ENCODE data around the gene NPFFR1. TPM values are rescaled to one million over a fixed set of nuclear protein-coding genes. Genes with fewer than 3 reads are reported as not detected.
"Not testable (repeated sequence)": the region's sequence is repeated elsewhere in the genome, so short reads cannot be mapped to it uniquely, and the experiment has no call there.

Gene NPFFR1
- total RNA-seq, 1 donor from 2014 or later = not detected

DNA sequence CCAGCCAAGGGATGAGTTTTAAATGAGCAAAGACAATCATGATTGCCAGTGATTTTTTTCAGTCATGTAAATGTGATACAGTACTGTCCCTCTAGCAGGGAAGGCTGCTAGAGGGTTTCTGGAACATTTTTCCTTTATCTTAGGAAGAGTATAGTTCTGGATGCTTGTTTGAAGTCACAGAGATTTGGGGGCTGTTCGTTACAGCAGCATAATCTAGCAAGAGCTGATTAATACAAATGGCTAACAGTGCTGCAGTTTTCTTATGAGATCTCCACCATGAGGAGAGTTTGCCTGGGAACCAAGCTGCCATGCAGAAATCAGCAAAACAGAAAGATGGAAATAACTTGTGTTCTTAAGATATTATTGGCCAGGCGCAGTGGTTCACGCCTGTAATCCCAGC is 42.7 kb downstream of the NPFFR1 start:
- no peak overlapping the region for H3K27ac Mint-ChIP-seq (ENCODE audit: unreplicated experiment)
- H3K9me3 Mint-ChIP-seq = peaks cover 11% of the 10 kb centered on the region
- no peaks in the 10 kb centered on the region for H3K4me1 Mint-ChIP-seq
- H3K27me3 Mint-ChIP-seq (ENCODE audit: low read depth) = peaks cover 30% of the 10 kb centered on the region
- no peak for DNase-seq (ENCODE audit: low read depth, low spot score)
- peaks cover 7% of the 10 kb centered on the region for H3K36me3 Mint-ChIP-seq (ENCODE audit: low read depth)
- TF ChIP-seq, protein P1, sequence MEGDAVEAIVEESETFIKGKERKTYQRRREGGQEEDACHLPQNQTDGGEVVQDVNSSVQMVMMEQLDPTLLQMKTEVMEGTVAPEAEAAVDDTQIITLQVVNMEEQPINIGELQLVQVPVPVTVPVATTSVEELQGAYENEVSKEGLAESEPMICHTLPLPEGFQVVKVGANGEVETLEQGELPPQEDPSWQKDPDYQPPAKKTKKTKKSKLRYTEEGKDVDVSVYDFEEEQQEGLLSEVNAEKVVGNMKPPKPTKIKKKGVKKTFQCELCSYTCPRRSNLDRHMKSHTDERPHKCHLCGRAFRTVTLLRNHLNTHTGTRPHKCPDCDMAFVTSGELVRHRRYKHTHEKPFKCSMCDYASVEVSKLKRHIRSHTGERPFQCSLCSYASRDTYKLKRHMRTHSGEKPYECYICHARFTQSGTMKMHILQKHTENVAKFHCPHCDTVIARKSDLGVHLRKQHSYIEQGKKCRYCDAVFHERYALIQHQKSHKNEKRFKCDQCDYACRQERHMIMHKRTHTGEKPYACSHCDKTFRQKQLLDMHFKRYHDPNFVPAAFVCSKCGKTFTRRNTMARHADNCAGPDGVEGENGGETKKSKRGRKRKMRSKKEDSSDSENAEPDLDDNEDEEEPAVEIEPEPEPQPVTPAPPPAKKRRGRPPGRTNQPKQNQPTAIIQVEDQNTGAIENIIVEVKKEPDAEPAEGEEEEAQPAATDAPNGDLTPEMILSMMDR (conservative IDR thresholded peaks at IDR 0.05) = no peak
- no peak overlapping the region for H3K4me3 Mint-ChIP-seq

DNA sequence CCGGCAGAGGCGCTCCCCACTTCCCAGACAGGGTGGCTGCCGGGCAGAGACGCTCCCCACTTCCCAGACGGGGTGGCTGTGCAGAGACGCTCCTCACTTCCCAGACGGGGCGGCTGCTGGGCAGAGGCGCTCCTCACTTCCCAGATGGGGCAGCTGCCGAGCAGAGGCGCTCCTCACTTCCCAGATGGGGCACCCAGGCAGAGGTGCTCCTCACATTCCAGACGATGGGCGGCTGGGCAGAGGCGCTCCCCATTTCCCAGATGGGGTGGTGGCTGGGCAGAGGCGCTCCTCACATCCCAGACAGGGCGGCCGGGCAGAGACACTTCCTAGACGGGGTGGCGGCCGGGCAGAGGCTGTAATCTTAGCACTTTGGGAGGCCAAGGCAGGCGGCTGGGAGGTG is 43.8 kb downstream of the NPFFR1 start:
- H3K9me3 Mint-ChIP-seq = peaks cover 11% of the 10 kb centered on the region
- not testable (repeated sequence) for H3K27ac Mint-ChIP-seq (ENCODE audit: unreplicated experiment); H3K4me1 Mint-ChIP-seq; H3K36me3 Mint-ChIP-seq (ENCODE audit: low read depth); H3K4me3 Mint-ChIP-seq; DNase-seq (ENCODE audit: low read depth, low spot score)
- peaks cover 20% of the 10 kb centered on the region for H3K27me3 Mint-ChIP-seq (ENCODE audit: low read depth)

DNA sequence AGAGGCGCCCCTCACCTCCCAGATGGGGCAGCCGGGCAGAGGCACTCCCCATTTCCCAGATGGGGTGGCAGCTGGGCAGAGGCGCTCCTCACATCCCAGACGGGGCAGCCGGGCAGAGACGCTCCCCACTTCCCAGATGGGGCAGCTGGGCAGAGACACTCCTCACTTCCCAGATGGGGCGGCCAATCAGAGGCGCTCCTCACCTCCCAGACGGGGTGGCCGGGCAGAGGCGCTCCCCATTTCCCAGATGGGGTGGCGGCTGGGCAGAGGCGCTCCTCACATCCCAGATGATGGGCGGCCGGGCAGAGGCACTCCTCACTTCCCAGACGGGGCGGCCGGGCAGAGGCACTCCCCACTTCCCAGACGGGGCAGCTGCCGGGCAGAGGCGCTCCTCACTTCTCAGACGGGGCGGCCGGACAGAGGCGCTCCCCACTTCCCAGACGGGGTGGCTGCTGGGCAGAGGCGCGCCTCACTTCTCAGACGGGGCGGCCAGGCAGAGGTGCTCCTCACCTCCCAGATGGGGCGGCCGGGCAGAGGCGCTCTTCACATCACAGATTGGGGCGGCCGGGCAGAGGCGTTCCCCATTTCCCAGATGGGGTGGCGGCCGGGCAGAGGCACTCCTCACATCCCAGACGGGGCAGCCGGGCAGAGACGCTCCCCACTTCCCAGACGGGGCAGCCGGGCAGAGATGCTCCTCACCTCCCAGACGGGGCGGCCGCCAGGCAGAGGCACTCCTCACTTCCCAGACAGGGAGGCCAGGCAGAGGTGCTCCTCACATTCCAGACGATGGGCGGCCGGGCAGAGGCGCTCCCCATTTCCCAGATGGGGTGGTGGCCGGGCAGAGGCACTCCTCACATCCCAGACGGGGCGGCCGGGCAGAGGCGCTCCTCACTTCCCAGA is 44.5 kb downstream of the NPFFR1 start:
- H3K36me3 Mint-ChIP-seq (ENCODE audit: low read depth); H3K4me1 Mint-ChIP-seq; H3K27ac Mint-ChIP-seq (ENCODE audit: unreplicated experiment); DNase-seq (ENCODE audit: low read depth, low spot score); H3K4me3 Mint-ChIP-seq: not testable (repeated sequence)
- Mint-ChIP-seq H3K9me3 (peaks cover 11% of the 10 kb centered on the region), H3K27me3 (ENCODE audit: low read depth) (peaks cover 13% of the 10 kb centered on the region)

DNA sequence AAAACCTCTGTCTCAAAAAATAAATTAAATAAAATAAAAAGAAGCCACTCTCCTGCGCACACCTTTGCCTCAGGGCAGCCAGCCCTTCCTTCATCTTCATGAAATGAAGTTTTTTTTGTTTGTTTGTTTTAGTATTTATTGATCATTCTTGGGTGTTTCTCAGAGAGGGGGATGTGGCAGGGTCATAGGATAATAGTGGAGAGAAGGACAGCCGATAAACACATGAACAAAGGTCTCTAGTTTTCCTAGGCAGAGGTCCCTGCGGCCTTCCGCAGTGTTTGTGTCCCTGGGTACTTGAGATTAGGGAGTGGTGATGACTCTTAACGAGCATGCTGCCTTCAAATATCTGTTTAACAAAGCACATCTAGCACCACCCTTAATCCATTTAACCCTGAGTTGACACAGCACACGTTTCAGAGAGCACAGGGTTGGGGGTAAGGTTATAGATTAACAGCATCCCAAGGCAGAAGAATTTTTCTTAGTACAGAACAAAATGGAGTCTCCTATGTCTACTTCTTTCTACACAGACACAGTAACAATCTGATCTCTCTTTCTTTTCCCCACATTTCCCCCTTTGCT is 45.8 kb downstream of the NPFFR1 start:
- not testable (repeated sequence) for H3K36me3 Mint-ChIP-seq (ENCODE audit: low read depth); H3K27me3 Mint-ChIP-seq (ENCODE audit: low read depth); H3K27ac Mint-ChIP-seq (ENCODE audit: unreplicated experiment); H3K4me1 Mint-ChIP-seq; DNase-seq (ENCODE audit: low read depth, low spot score)
- Mint-ChIP-seq H3K4me3 (peak overlapping the region; percentile 18), H3K9me3 (peaks cover 11% of the 10 kb centered on the region)

DNA sequence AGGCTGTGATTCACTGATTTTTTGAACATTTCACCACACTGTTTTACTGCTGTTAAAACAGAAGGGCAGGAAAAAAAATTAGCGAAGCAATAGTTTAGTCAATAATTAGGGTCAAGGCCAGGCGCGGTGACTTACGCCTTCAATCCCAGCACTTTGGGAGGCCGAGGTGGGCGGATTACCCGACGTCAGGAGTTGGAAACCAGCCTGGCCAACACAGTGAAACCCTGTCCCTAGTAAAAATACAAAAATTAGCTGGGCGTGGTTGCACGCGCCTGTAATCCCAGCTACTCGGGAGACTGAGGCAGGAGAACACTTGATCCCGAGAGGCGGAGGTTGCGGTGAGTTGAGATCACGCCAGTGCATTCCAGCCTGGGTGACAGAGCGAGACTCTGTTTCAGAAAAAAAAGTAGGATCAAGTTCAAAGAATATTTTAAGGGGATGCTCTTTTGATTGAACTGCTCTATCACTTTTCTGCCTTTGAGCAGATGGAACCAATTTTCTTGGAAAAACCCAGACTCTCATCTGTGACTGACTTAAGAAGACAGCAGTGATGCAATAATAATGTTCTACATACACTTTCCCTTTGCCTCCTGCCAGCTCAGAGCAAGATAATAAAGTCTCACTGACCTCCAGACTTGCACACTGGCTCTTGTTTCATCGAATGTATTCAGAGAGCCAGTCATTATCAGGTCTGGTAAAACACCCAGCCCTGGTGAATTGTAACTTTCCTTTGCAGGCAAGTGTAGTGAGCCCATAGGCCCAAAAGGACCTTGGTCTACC is 48.9 kb downstream of the NPFFR1 start:
- TF ChIP-seq, protein P1 (conservative IDR thresholded peaks at IDR 0.05) = no peak
- Mint-ChIP-seq H3K27ac (ENCODE audit: unreplicated experiment) (no peak overlapping the region), H3K27me3 (ENCODE audit: low read depth) (no peaks in the 10 kb centered on the region), H3K36me3 (ENCODE audit: low read depth) (peaks cover 4% of the 10 kb centered on the region), H3K9me3 (peaks cover 7% of the 10 kb centered on the region), H3K4me3 (peak overlapping the region; percentile 84), H3K4me1 (peaks cover 21% of the 10 kb centered on the region)
- no peak for DNase-seq (ENCODE audit: low read depth, low spot score)

DNA sequence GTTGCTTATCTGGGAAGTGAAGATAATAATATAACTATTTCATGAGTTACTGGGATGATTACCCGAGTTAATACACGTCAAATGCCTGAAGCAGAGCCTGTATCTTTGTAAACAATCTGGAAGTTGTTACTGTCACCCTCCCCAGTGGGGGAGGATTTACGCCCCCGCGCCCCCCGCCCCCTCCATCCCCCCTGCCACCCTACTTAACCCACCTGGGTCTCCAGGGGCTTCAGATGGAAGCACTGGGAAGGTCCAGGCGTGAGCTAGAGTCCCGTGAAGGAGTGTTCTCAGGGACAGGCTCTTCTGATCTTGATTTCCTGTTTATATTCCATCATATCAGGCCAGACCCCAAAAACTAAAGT is 49.9 kb downstream of the NPFFR1 start:
- peaks cover 4% of the 10 kb centered on the region for H3K36me3 Mint-ChIP-seq (ENCODE audit: low read depth)
- TF ChIP-seq, protein P1 (conservative IDR thresholded peaks at IDR 0.05) = no peak
- H3K9me3 Mint-ChIP-seq = peaks cover 7% of the 10 kb centered on the region

More for the DNA sequence above, 49.9 kb downstream of the NPFFR1 start:
- Mint-ChIP-seq H3K27ac (ENCODE audit: unreplicated experiment) (peak overlapping the region; percentile 20), H3K27me3 (ENCODE audit: low read depth) (no peaks in the 10 kb centered on the region), H3K4me3 (peak overlapping the region; percentile 99), H3K4me1 (peaks cover 22% of the 10 kb centered on the region)
- DNase-seq (ENCODE audit: low read depth, low spot score) = no peak
